HL-60 (cell line): ENCODE results near the gene APOBEC3B.

Source experiments
- DNase-seq, 2 experiments: peaks; one replicate each; pipeline ENCODE4 v3.0.0-alpha.2; 2010 to 2020; ENCODE audit warnings: low read depth in 1 of 2, low spot score in 1 of 2
- H3K27ac ChIP-seq: fragments of 250-450 bp; sonication (Bioruptor Pico); replicated peaks from 2 replicates; pipeline ENCODE4 v1.5.1; 2020; ENCODE audit warnings: mild to moderate bottlenecking, moderate library complexity
- H3K27me3 ChIP-seq: fragments of 250-450 bp; sonication (Bioruptor Pico); 2 replicates; pipeline ENCODE4 v1.5.1; 2021; ENCODE audit warnings: mild to moderate bottlenecking, moderate library complexity; ENCODE audit not compliant: insufficient read depth, poor library complexity, severe bottlenecking
- H3K4me3 ChIP-seq: replicated peaks from 2 replicates; pipeline ENCODE4 v1.5.1; 2011; ENCODE audit warnings: mild to moderate bottlenecking, control low read depth, low read length; ENCODE audit not compliant: insufficient read depth
- GABPA ChIP-seq: IDR thresholded peaks from 2 replicates; pipeline ENCODE4 v1.6.1; 2012; ENCODE audit warnings: low read depth
- POLR2AphosphoS5 ChIP-seq: IDR thresholded peaks from 2 replicates; pipeline ENCODE4 v1.6.1; 2012; ENCODE audit warnings: low read depth
- SPI1 ChIP-seq: IDR thresholded peaks from 2 replicates; pipeline ENCODE4 v1.6.1; 2012; ENCODE audit warnings: low read depth, mild to moderate bottlenecking, borderline replicate concordance
- TF ChIP-seq, protein P1 (sequence below): IDR thresholded peaks from one replicate; pipeline ENCODE4 v1.5.1; 2011; ENCODE audit warnings: low read length, control low read depth, inconsistent platforms; ENCODE audit not compliant: insufficient read depth
- TF ChIP-seq, protein P2 (sequence below): IDR thresholded peaks from 2 replicates; pipeline ENCODE4 v1.6.1; 2012; ENCODE audit warnings: low read depth; ENCODE audit not compliant: insufficient replicate concordance

The APOBEC3B gene

DNA sequence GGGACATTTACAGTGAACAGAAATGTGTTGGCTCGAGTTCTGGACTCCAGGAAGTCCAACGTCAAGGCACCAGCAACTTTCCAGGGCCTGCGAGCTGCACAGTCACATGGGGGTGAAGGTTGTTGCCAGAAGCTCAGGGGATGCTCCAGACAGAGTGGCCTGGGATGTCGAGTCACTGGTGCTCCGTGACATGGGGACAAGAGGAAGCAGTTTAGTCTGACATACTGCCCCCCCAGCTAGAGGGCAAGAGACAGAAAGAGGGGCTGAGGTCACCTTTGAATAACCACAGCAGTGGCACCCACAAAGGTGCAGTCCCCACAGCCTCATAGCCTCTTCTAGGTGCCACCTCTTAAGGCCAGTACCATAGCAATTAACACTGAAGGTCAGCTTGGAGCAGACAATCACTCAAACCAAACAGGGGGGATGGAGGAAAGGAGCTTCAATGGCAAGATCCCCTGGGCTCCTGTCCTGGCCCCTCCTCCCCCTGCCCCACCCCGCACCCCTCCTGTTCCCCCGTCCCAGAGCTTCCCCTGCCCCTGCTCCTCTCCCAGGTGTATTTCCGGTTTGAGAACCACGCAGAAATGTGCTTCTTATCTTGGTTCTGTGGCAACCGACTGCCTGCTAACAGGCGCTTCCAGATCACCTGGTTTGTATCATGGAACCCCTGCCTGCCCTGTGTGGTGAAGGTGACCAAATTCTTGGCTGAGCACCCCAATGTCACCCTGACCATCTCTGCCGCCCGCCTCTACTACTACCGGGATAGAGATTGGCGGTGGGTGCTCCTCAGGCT is 42.6 kb downstream of the APOBEC3B start:
- TF ChIP-seq, protein P1, sequence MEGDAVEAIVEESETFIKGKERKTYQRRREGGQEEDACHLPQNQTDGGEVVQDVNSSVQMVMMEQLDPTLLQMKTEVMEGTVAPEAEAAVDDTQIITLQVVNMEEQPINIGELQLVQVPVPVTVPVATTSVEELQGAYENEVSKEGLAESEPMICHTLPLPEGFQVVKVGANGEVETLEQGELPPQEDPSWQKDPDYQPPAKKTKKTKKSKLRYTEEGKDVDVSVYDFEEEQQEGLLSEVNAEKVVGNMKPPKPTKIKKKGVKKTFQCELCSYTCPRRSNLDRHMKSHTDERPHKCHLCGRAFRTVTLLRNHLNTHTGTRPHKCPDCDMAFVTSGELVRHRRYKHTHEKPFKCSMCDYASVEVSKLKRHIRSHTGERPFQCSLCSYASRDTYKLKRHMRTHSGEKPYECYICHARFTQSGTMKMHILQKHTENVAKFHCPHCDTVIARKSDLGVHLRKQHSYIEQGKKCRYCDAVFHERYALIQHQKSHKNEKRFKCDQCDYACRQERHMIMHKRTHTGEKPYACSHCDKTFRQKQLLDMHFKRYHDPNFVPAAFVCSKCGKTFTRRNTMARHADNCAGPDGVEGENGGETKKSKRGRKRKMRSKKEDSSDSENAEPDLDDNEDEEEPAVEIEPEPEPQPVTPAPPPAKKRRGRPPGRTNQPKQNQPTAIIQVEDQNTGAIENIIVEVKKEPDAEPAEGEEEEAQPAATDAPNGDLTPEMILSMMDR = no peak
- TF ChIP-seq SPI1 = no peak
- TF ChIP-seq, protein P2, sequence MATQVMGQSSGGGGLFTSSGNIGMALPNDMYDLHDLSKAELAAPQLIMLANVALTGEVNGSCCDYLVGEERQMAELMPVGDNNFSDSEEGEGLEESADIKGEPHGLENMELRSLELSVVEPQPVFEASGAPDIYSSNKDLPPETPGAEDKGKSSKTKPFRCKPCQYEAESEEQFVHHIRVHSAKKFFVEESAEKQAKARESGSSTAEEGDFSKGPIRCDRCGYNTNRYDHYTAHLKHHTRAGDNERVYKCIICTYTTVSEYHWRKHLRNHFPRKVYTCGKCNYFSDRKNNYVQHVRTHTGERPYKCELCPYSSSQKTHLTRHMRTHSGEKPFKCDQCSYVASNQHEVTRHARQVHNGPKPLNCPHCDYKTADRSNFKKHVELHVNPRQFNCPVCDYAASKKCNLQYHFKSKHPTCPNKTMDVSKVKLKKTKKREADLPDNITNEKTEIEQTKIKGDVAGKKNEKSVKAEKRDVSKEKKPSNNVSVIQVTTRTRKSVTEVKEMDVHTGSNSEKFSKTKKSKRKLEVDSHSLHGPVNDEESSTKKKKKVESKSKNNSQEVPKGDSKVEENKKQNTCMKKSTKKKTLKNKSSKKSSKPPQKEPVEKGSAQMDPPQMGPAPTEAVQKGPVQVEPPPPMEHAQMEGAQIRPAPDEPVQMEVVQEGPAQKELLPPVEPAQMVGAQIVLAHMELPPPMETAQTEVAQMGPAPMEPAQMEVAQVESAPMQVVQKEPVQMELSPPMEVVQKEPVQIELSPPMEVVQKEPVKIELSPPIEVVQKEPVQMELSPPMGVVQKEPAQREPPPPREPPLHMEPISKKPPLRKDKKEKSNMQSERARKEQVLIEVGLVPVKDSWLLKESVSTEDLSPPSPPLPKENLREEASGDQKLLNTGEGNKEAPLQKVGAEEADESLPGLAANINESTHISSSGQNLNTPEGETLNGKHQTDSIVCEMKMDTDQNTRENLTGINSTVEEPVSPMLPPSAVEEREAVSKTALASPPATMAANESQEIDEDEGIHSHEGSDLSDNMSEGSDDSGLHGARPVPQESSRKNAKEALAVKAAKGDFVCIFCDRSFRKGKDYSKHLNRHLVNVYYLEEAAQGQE = no peak
- no peak for TF ChIP-seq POLR2AphosphoS5
- TF ChIP-seq GABPA = no peak
- DNase-seq = no peak
- no peak overlapping the region for H3K27ac ChIP-seq
- H3K4me3 ChIP-seq = no peak overlapping the region
- H3K27me3 ChIP-seq = no peaks in the 10 kb centered on the region

DNA sequence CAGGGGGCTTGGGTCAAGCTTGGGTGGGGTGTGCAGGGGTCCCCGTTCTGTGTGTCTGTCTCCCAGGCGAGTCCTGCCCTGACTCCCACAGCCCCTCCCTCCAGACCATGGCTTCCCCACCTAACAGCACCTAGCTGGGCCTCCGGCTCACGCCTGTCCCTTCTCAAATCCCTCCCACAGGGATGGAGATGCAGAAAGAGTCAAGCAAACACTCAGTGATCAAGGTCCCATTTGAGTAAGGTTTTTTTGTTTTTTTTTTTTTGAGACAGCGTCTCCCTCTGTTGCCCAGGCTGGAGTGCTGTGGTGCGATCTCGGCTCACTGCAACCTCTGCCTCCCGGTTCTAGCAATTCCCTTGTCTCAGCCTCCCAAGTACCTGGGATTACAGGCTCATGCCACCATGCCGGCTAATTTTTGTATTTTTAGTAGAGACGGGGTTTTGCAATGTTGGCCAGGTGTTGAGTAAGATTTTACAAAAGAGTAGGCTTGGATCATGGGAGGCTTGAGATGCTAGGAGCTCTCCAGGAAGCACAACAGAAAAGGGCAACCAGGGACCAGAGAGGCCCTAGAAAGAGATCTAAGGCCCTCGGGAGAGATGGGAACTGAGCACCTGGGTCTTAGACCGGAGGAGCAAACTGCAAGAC is 44.5 kb downstream of the APOBEC3B start:
- no peak for DNase-seq
- TF ChIP-seq, protein P1 = no peak
- TF ChIP-seq SPI1 (no peak), POLR2AphosphoS5 (no peak), GABPA (no peak)
- TF ChIP-seq, protein P2 = no peak
- Histone ChIP-seq H3K27ac (no peak overlapping the region), H3K27me3 (no peaks in the 10 kb centered on the region), H3K4me3 (no peak overlapping the region)

DNA sequence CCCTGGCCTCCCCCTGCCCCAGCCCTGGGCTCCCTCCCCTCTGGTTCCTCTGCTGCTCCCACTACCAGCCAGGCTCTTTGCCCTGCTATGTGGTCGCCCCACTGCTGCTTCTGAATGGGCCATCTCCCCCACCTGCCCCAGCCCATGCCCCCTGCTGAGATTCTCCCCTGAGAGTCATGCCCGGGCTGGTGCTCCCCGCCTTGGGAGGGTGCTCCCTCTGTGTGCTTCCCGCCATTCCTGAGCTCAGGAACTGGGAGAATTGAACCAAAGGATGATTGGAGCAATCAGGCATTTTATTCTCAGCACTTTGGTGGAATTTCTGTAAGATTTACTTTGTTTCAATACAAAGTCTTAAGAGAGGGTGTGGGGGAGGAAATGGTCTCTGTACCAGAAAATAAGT is 45.6 kb downstream of the APOBEC3B start:
- no peak for DNase-seq
- TF ChIP-seq, protein P2 = no peak
- TF ChIP-seq GABPA = no peak
- TF ChIP-seq, protein P1 = no peak
- no peak for TF ChIP-seq POLR2AphosphoS5
- no peak for TF ChIP-seq SPI1
- Histone ChIP-seq H3K27ac (no peak overlapping the region), H3K4me3 (no peak overlapping the region), H3K27me3 (no peaks in the 10 kb centered on the region)
